C1 segment of cervical spinal cord (tissue), 14 donors: ENCODE measurements around the gene SCD5.
A peak's percentile ranks its signal among the peaks of the same experiment; 100 is the strongest.

Experiments
- DNase-seq, 14 donors: peaks; one replicate each; lab custom pipeline; 2025; lab: John Stamatoyannopoulos, UW

Gene SCD5

DNA sequence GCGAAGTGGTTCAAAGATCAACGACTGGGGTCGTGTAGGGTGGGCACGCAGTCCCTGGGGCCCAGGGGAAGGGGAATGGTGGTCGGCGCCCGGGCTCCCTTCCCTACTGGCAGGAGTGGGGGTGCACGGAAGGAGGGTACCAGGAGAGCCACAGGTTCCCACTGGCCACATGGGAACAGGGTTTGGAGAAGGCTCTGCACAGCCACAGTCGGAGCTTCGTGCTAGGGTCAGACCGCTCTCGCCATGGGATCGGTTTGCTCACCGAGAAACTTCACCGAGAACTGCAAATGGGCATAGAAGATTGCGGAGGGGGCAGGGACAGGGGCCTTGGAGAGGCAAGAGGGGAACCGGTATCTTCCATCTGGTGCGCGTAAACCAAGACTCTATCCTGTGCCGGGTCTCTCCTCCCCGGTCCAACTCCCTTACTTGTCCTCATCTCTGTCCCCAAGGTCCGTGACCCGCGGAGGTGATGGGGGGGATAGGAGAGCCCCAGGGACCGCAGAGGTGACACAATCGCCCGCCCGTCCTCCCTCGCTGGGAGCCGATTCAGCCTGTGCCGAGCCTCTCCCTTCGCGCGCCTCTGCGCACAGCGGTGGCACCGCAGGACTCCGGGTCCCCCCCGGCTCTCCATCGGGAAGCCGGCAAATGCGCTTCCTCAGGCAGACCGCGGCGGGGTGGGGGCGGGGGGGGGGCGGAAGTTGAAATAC, 1.0 kb downstream of the SCD5 start:
- peak in 8 of 14 donors; percentile 30 to 71 (median 56) for DNase-seq

DNA sequence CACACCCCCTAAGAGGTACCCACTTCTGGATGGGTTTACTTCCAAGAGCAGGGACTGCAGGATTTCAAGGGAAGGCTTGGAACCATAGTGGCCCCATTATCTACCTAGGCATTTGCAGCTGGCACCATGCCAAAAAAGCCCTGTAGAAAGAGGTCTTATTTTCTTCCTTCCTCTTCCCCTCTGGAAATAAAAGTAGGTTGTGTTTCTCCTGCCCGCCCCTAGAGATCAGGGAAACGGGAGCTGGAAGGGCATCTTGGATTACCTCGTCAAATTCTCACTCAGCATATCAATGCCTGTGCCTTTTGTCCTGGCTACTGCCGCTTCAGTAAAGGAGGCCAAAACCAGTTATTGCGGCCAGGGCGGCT, 1.6 kb downstream of the SCD5 start:
- DNase-seq = peak in 4 of 14 donors; percentile 27 to 71 (median 47)

GRCh38 chr4:82792912-82793649, 5.5 kb downstream of the SCD5 start:
- DNase-seq = peak in 5 of 14 donors; percentile 20 to 38 (median 21)

DNA sequence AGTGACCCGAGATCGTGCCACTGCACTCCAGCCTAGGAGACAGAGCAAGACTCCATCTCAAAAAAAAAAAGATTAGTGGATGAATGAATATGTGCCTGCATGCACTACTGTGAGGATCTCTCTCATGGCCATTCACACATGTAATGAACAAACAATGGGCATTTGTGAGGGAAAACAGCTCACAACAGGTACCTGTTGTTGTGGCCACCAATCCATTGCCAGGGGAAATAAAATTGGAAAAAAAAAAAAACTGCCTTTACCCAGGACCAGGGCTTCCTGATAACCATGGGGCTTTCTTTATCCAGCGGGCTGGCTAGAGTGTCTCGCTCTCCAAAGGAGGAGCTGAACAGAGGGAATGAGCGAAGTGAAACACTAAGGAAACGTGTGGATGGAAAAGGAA, 7.4 kb downstream of the SCD5 start:
- no peak for DNase-seq

GRCh38 chr4:82790060-82790660, 8.4 kb downstream of the SCD5 start:
- no peak for DNase-seq

DNA sequence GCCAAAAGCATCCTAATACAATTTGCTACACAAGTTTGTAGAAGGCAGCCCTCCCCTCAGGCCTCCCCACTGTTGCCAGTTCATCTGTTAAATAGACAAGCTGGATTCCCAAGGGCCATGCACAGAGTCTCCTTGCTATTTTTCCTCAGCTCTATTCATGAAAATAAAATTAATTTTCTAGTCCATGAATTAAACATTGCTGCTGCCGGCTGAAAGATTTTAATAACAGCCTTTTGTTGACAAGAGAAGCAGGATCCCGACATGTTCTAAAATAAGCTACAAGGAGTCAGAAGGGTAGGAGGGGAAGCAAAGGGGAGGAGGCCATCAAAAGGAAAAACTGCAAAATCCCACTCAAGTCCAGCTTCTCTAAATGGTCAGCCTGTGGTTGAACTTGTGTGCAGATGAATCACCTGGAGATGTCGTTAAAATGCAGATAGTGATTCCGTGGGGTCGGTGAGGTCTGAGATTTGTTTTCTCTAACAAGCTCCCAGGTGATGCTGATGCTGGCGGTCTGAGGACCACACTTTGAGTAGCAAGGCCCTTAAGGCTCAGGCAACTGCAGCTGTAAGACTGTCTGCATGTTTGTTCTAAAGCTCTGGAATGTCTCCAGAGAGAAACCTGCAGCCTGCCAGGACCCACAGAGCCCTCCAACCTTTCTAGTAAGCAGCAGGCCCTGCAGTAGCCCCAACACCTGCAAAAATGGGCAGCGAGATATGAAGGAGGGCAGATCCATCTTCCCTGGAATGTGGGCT, 9.4 kb downstream of the SCD5 start:
- peak in 1 of 14 donors; percentile 49 for DNase-seq

GRCh38 chr4:82787342-82787741, 11.3 kb downstream of the SCD5 start:
- no peak for DNase-seq

GRCh38 chr4:82786828-82787227, 11.8 kb downstream of the SCD5 start:
- no peak for DNase-seq

GRCh38 chr4:82785611-82786400, 12.8 kb downstream of the SCD5 start:
- DNase-seq = peak in 1 of 14 donors; percentile 34

DNA sequence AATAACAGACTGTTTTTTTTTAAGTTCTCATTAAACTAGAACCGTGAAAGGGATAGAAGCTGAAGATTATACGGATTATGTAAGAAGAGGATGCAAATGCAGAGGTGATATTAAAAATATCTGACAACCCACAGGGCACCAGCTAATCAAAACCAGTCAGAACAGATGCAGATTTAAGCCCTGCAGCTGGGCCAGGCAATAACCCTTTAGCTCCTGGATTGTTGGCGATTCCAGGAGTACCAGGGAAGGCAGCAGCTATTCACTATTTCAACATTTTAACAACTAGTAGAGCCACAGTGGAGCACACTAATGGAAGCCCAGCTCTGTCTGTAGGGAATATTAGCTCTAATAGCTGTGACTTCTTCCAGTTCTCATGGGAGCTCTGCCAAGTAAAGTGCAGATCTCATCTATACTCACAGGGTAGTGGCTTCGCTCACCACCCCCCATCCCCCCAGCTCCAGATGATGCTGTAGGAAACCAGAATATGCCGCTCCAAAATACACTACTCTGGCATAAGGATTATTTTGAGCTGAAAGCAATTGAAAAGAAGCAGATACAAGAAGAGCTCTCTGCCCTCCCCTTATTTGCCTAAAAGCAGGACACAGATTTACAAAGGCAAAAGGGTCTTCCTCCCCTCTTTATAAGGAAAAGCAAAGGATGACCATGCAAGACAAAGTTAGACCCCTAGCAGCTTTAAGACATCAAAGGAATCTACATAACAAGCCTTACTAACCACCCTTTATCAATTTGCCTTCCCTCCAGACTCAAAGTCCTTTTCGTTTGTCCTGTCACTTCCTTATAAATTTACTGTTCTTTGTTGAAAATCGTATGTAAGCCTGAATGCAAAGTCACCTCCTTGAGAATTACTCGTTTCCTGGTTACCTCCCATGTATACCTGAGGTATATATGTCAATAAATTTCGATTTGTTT, 13.7 kb downstream of the SCD5 start:
- DNase-seq = peak in 1 of 14 donors; percentile 77

DNA sequence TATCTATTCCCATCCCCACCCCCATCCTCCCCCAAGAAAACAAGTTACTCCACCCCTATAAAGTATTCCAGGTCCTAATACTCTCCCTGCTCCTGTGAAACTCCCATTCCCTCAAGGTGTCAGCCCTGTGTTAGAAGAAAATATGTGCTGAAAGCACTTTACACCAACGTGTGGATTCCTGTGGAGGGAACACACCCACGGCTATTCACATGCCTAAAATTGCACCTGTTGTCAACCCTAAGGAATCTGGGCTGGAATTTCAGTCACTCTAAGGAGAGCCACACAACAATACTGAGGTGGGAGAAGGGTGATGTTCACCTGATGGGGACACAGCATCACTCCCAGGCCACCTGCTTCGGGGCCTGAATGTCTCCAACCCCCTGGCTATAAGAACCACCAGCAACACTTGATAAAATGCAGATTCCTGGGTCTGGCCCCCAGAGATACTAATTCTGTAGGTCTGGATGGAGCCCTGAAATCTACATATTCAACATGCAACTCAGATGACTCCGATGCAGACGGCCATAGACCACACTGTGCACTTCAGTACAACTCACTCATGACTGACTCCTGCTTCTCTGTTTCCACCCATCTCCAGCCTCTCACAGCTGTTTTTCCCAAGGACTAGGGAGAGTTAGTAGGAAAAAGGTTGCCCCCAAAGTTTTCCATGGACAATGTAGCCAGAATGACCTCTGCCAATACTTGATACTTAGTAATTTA, 15.8 kb downstream of the SCD5 start:
- DNase-seq = no peak

DNA sequence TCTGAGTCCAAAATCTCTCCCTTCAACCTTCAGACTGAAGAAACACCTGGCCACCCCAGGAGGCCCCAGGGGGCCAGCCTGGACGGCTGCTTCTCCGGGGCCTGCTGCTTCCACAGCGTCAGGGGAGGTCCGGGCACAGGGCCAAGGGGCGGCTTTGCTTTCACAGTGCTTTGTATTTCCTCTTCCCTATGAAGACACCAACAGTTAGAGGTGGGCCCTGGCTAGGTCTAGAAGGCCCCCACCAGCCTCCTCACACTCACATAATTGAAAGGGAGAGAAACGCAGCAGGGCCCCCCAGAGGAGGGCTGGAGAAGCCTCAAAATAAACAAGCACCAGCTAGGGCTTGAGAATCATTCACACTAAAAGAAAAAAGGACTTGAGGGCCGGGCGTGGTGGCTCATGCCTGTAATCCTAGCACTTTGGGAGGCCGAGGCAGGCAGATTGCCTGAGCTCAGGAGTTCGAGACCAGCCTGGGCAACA, 17.8 kb downstream of the SCD5 start:
- peak in 10 of 14 donors; percentile 32 to 77 (median 48) for DNase-seq

DNA sequence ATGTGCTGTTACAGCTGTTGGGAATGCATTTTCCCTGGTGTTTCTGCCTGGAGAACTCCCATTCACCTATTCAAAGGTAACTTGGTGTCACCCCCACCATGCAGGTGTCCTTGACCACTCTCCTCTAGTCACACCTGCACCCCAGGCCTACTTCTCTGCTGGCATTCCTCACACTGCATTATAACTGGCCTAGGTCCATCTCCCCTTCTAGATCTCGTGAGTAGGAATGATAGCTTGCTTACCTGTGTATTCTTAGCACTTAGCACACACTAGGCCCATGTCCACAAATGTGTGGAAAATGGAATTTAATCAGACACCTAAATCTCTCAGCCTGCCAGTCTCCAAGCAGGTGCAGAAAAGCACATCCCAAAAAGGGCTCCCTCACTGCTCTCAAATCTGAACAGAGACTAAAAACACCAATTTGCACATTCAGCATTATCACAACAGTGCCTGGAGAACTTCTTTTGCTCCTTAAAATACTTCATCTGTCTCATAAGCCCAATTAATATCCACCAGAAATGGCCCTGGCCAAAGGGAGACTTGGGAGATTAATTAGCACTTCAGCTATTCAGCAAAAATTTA, 18.3 kb downstream of the SCD5 start:
- no peak for DNase-seq

GRCh38 chr4:82779032-82779431, 19.6 kb downstream of the SCD5 start:
- DNase-seq = no peak

DNA sequence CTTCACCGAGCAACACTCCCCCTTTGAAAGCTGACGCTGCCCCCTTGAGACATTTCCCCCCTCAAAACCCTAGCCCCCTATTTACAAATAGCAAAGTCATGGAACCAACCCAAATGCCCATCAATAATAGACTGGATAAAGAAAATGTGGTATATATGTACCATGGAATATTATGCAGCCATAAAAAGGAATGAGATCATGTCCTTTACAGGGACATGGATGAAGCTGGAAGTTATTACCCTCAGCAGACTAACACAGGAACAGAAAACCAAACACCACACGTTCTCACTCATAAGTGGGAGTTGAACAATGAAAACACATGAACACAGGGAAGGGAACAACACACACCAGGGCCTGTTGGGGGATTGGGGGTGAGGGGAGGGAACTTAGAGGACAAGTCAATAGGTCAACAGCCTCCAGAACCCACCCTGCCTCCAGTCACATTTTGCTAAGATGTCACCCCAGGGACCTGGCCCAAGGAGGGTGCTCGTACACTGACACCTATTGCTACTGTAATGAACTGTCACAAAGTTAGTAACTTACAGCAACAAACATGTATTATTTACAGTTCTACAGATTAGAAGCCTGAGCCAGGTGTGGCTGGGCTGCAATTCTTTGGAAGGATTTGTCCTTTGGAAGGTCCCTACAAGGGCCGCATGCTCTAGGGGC, 20.6 kb downstream of the SCD5 start:
- DNase-seq = no peak

DNA sequence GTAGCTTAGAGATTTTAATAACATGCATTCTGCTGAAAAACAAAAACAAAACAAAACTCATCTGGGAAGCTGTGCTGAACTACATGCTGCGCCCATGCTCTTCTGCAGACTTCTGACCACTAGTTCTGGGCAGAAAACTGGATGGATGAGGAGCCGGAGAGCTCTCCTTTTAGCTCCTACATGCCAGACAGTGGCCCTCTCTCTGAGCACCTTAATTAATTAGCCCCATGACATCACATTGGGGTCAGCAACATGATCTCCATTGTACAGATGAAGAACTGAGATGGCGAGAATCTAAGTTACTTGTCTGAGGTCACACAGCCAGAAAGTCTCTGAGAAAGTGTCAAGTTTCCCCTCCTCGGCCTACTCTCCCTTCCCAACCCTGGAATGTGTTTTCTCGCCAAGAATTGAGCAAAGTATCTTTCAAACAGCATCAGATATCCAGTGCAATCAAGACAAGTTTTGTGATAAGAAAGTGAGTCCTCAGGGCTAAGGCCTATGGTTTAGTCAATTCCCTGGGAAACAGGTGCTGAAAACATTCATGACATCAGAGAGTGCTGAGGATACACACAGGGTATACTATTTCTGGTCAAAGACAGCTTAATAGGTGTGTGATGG, 21.6 kb downstream of the SCD5 start:
- DNase-seq = no peak

- DNase-seq = no peak
These were observed 23.4 kb downstream of the SCD5 start for GRCh38 chr4:82775243-82775642.

DNA sequence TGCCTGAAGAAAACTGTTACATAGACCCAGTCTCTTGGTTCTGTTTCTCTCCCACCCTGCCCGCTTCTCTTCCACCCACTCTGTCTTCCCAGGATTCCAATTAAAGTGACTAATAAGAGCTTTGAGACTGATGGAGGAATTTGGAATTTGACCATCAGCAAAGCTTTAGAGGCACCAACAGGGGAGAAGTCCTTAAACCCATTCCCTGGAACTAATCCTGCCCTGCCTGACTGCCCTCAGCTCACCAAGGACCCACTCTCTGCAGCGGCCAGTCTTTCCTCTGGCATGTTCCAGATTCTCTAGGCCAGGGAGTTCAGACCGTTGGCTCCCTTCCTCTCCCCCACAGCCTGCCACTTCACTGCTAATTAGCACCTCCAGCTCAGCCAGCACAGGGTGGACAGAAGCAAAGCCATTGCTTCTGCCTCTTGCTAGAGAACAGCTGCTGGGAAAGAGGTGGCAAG, 23.9 kb downstream of the SCD5 start:
- peak in 12 of 14 donors; percentile 16 to 77 (median 52) for DNase-seq
